Lung microvascular endothelial cell (primary cell): Measurements from ENCODE around the gene CCDC178. TPM values are rescaled to one million over a fixed set of nuclear protein-coding genes. Genes with fewer than 3 reads are reported as not detected.
"Not testable (repeated sequence)": the region's sequence is repeated elsewhere in the genome, so short reads cannot be mapped to it uniquely, and the experiment has no call there.

Experiments used
- DNase-seq, 2 donors: peaks; one replicate each; pipeline versions ENCODE4 v3.0.0 to v3.0.0-alpha.2; 2010; ENCODE audit warnings: low read depth in 2 of 2
- total RNA-seq: library from RNA; depleted of rRNA; stranded (reverse); fragments of >200 nt; gene quantifications from 2 replicates; pipeline ENCODE4 v1.2.1, GENCODE V29; 2014

CCDC178 gene
- total RNA-seq: not detected in 2 replicates

GRCh38 chr18:33440060-33441043, at the start of gene CCDC178:
CCDC178 (minus strand) TSS chr18:33440721; CDS start chr18:33412088, 28,633 bp downstream.
- peak; percentile 9 to 38 for DNase-seq

GRCh38 chr18:33483908-33484307, 43.4 kb upstream of the CCDC178 start:
- no peak for DNase-seq

- DNase-seq: no peak
Measured at GRCh38 chr18:33472509-33472908, 32.0 kb upstream of the CCDC178 start.

GRCh38 chr18:33470216-33470615, 29.7 kb upstream of the CCDC178 start:
- DNase-seq: no peak

GRCh38 chr18:33469699-33470098, 29.2 kb upstream of the CCDC178 start:
- no peak for DNase-seq

GRCh38 chr18:33467531-33467930, 27.0 kb upstream of the CCDC178 start:
- DNase-seq: no peak

- DNase-seq: no peak
Measured at GRCh38 chr18:33466822-33467221, 26.3 kb upstream of the CCDC178 start.

- DNase-seq: no peak
Measured at GRCh38 chr18:33460681-33461080, 20.2 kb upstream of the CCDC178 start.

- DNase-seq: no peak
Measured at GRCh38 chr18:33459612-33460011, 19.1 kb upstream of the CCDC178 start.

- no peak for DNase-seq
Measured at GRCh38 chr18:33446604-33447003, 6.1 kb upstream of the CCDC178 start.

- no peak for DNase-seq
Measured at GRCh38 chr18:33444709-33445108, 4.2 kb upstream of the CCDC178 start.

- no peak for DNase-seq
Measured at GRCh38 chr18:33432857-33433256, 7.7 kb downstream of the CCDC178 start.

GRCh38 chr18:33427549-33427948, 13.0 kb downstream of the CCDC178 start:
- DNase-seq: no peak

- no peak for DNase-seq
Measured at GRCh38 chr18:33424266-33424946, 16.1 kb downstream of the CCDC178 start.

- no peak for DNase-seq
Measured at GRCh38 chr18:33421225-33421624, 19.3 kb downstream of the CCDC178 start.

- DNase-seq: peak in 1 of 2 donors; percentile 1
Measured at GRCh38 chr18:33404244-33404873, 36.2 kb downstream of the CCDC178 start.

GRCh38 chr18:33398939-33399338, 41.6 kb downstream of the CCDC178 start:
- DNase-seq: not testable (repeated sequence)

- no peak for DNase-seq
Measured at GRCh38 chr18:33375829-33376228, 64.7 kb downstream of the CCDC178 start.

- DNase-seq: no peak
Measured at GRCh38 chr18:33372442-33372841, 68.1 kb downstream of the CCDC178 start.

GRCh38 chr18:33369711-33370449, 70.6 kb downstream of the CCDC178 start:
- no peak for DNase-seq

GRCh38 chr18:33356735-33357134, 83.8 kb downstream of the CCDC178 start:
- no peak for DNase-seq
